ENCODE measurements around the gene SLC7A6OS.

Gene SLC7A6OS

GRCh38 chr16:68310774-68311511 is at the start of gene SLC7A6OS, which contains the start of gene PRMT7:
TSS of gene SLC7A6OS (minus strand) at chr16:68310946. CDS start at chr16:68310926, 20 bp downstream.
TSS of gene PRMT7 (plus strand) at chr16:68311019. CDS start at chr16:68315980, 4,961 bp downstream.
- TF ChIP-seq CTCF (IDR thresholded peaks at IDR 0.05; ENCODE audit: unreplicated experiment in 3 of 3): peak in 1 of 3 experiments; percentile 28
- H3K27ac Mint-ChIP-seq: peak within 1 kb of the TSS; percentile 85 to 98 (median 94)
- H3K27me3 Mint-ChIP-seq (ENCODE audit: low read depth): no peaks in the 10 kb centered on the region
- H3K9me3 Mint-ChIP-seq: no peaks in the 10 kb centered on the region
- peak within 1 kb of the TSS; percentile 96 to 100 (median 96) for H3K4me3 Mint-ChIP-seq
- peaks cover 28% of the 10 kb centered on the region for H3K36me3 Mint-ChIP-seq (ENCODE audit: low read depth)
- H3K4me1 Mint-ChIP-seq: peaks cover 31% of the 10 kb centered on the region

GRCh38 chr16:68359398-68360191 is 48.8 kb upstream of the SLC7A6OS start:
- no peaks in the 10 kb centered on the region for H3K9me3 Mint-ChIP-seq
- no peak overlapping the region for H3K4me3 Mint-ChIP-seq
- peaks cover 9% of the 10 kb centered on the region for H3K36me3 Mint-ChIP-seq (ENCODE audit: low read depth)
- TF ChIP-seq CTCF (IDR thresholded peaks at IDR 0.05; ENCODE audit: unreplicated experiment in 3 of 3): no peak
- H3K4me1 Mint-ChIP-seq: peaks cover 22% of the 10 kb centered on the region
- H3K27ac Mint-ChIP-seq: no peak overlapping the region
- H3K27me3 Mint-ChIP-seq (ENCODE audit: low read depth): peaks cover 3% of the 10 kb centered on the region

GRCh38 chr16:68358951-68359350 is 48.2 kb upstream of the SLC7A6OS start:
- H3K9me3 Mint-ChIP-seq: no peaks in the 10 kb centered on the region
- peaks cover 16% of the 10 kb centered on the region for H3K4me1 Mint-ChIP-seq
- no peak overlapping the region for H3K27ac Mint-ChIP-seq
- peaks cover 11% of the 10 kb centered on the region for H3K36me3 Mint-ChIP-seq (ENCODE audit: low read depth)
- TF ChIP-seq CTCF (IDR thresholded peaks at IDR 0.05; ENCODE audit: unreplicated experiment in 3 of 3): no peak
- H3K27me3 Mint-ChIP-seq (ENCODE audit: low read depth): no peaks in the 10 kb centered on the region
- H3K4me3 Mint-ChIP-seq: no peak overlapping the region

GRCh38 chr16:68357923-68358322 is 47.2 kb upstream of the SLC7A6OS start:
- Mint-ChIP-seq H3K27me3 (ENCODE audit: low read depth) (no peaks in the 10 kb centered on the region), H3K36me3 (ENCODE audit: low read depth) (peaks cover 14% of the 10 kb centered on the region), H3K27ac (no peak overlapping the region), H3K9me3 (no peaks in the 10 kb centered on the region), H3K4me1 (peaks cover 12% of the 10 kb centered on the region), H3K4me3 (no peak overlapping the region)
- TF ChIP-seq CTCF (IDR thresholded peaks at IDR 0.05; ENCODE audit: unreplicated experiment in 3 of 3): no peak

GRCh38 chr16:68357521-68357922 is 46.8 kb upstream of the SLC7A6OS start:
- TF ChIP-seq CTCF (IDR thresholded peaks at IDR 0.05; ENCODE audit: unreplicated experiment in 3 of 3): no peak
- H3K4me1 Mint-ChIP-seq: peaks cover 8% of the 10 kb centered on the region
- H3K36me3 Mint-ChIP-seq (ENCODE audit: low read depth): peaks cover 17% of the 10 kb centered on the region
- no peaks in the 10 kb centered on the region for H3K27me3 Mint-ChIP-seq (ENCODE audit: low read depth)
- H3K27ac Mint-ChIP-seq: no peak overlapping the region
- no peaks in the 10 kb centered on the region for H3K9me3 Mint-ChIP-seq
- H3K4me3 Mint-ChIP-seq: no peak overlapping the region

Data from nephron (organoid).